ENCODE data around the gene EMP2.

DNA sequence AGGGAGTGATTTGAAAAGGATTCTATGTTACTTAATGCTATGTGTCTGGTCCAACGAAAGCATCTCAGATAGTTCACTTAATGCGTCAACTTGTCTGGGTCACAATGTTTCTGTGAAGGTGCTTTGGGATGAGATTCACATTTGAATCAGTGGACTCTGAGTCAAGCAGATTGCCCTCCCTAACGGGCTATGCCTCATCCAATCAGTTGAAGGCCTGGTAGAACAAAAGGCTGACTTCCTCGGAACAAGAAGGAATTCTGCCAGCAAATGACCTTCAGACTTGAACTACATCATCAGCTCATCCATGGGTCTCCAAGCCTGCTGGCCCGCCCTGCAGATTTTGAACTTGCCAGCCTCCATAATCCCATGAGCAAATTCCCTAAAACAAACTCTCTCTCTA is 15.2 kb downstream of the EMP2 start:
- TF ChIP-seq, protein P1, sequence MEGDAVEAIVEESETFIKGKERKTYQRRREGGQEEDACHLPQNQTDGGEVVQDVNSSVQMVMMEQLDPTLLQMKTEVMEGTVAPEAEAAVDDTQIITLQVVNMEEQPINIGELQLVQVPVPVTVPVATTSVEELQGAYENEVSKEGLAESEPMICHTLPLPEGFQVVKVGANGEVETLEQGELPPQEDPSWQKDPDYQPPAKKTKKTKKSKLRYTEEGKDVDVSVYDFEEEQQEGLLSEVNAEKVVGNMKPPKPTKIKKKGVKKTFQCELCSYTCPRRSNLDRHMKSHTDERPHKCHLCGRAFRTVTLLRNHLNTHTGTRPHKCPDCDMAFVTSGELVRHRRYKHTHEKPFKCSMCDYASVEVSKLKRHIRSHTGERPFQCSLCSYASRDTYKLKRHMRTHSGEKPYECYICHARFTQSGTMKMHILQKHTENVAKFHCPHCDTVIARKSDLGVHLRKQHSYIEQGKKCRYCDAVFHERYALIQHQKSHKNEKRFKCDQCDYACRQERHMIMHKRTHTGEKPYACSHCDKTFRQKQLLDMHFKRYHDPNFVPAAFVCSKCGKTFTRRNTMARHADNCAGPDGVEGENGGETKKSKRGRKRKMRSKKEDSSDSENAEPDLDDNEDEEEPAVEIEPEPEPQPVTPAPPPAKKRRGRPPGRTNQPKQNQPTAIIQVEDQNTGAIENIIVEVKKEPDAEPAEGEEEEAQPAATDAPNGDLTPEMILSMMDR (conservative IDR thresholded peaks at IDR 0.05; ENCODE audit: low read depth, low read length) = no peak
- no peak for TF ChIP-seq FOS (IDR thresholded peaks at IDR 0.05; ENCODE audit: low read depth, low read length)
- TF ChIP-seq POLR2A (IDR thresholded peaks at IDR 0.05; ENCODE audit: low read depth, low read length) = no peak
- TF ChIP-seq, protein P2, sequence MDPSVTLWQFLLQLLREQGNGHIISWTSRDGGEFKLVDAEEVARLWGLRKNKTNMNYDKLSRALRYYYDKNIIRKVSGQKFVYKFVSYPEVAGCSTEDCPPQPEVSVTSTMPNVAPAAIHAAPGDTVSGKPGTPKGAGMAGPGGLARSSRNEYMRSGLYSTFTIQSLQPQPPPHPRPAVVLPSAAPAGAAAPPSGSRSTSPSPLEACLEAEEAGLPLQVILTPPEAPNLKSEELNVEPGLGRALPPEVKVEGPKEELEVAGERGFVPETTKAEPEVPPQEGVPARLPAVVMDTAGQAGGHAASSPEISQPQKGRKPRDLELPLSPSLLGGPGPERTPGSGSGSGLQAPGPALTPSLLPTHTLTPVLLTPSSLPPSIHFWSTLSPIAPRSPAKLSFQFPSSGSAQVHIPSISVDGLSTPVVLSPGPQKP (IDR thresholded peaks at IDR 0.05; ENCODE audit: borderline replicate concordance, low read depth, low read length) = no peak
